ENCODE measurements around the gene ADAMTSL2.

The ADAMTSL2 gene

DNA sequence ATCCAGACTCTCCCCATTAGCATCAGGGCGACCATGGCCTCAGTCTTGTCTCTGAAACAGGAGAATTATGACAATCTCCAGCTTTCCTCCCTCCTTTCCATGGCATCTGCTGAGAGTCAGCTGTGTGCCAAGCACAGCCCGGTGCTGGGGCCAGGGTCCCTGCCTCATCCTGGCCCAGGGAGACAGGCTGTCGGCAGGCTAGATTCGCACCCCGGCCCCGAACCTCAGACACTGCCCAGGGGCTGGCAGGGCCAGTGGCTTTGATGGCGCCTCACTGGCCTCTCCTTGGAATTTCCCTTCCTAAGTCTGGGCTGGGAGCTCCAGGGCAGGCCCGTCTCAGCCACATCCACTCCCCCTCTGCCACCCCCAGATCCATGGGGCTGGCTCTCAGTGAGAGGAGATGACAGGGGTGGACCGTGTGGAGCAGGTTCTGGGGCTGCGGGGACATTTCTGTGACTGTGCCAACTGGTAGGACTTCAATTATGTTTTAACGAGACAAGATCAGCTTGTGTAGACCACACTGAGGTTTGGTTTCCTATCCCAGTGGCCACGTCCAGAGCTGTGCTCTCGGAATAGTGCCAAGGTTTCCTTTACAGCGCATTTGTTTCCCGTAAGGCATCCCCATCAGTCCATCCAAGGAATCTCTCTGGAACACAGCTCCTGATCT is 59.2 kb downstream of the ADAMTSL2 start:
- in situ Hi-C loops (cut with MboI; ENCODE audit: low sequenced_read_pairs, unreplicated experiment), result no loop called here
- TF ChIP-seq, protein P1, sequence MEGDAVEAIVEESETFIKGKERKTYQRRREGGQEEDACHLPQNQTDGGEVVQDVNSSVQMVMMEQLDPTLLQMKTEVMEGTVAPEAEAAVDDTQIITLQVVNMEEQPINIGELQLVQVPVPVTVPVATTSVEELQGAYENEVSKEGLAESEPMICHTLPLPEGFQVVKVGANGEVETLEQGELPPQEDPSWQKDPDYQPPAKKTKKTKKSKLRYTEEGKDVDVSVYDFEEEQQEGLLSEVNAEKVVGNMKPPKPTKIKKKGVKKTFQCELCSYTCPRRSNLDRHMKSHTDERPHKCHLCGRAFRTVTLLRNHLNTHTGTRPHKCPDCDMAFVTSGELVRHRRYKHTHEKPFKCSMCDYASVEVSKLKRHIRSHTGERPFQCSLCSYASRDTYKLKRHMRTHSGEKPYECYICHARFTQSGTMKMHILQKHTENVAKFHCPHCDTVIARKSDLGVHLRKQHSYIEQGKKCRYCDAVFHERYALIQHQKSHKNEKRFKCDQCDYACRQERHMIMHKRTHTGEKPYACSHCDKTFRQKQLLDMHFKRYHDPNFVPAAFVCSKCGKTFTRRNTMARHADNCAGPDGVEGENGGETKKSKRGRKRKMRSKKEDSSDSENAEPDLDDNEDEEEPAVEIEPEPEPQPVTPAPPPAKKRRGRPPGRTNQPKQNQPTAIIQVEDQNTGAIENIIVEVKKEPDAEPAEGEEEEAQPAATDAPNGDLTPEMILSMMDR (IDR thresholded peaks at IDR 0.05; ENCODE audit: borderline replicate concordance, control extremely low read depth, extremely low read depth, insufficient read depth, missing control alignments), result no peak
- no peak for DNase-seq (ENCODE audit: low spot score)

DNA sequence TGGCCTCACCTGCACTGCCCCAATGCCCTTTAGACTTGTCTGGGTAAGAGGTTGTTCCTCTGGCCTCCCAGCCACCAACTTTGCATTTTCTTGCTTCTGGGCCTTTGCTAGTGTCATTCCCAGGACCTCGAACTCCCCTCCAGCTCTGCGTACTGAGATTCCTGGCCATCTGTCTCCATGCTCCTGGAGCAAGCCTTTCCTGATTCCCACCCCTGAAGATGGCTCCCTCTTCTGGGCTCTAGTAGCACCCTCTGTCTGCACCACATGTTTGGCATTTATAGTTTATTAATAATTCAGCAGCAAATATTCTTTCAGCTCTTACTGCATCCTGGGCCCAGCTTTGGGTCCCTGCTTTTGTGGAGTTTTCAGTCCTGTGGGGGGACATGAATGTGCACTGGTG is 59.8 kb downstream of the ADAMTSL2 start:
- in situ Hi-C loops (cut with MboI; ENCODE audit: low sequenced_read_pairs, unreplicated experiment), result no loop called here
- TF ChIP-seq, protein P1 (IDR thresholded peaks at IDR 0.05; ENCODE audit: borderline replicate concordance, control extremely low read depth, extremely low read depth, insufficient read depth, missing control alignments), result no peak
- no peak for DNase-seq (ENCODE audit: low spot score)

DNA sequence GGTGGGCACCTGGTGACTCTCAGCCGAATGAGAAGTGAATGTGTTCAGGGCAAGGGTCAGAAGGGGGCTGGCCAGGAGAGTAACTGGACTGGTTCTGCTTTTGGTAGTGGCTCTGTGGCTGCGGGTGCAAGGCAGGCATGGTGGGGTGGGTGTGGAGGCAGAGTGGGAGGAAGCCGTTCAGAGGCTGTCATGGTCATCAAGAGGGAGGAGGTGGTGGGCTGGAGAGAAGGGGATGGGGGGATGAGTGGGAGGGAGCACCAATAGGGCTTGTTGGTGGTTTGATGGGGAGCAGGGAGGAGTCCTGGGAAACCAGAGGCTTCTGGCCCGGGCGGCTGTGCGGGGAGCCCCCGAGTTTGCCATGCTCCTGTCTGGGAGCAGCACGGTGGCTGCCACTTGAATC is 61.4 kb downstream of the ADAMTSL2 start:
- in situ Hi-C loops (cut with MboI; ENCODE audit: low sequenced_read_pairs, unreplicated experiment), result no loop called here
- TF ChIP-seq, protein P1 (IDR thresholded peaks at IDR 0.05; ENCODE audit: borderline replicate concordance, control extremely low read depth, extremely low read depth, insufficient read depth, missing control alignments), result no peak
- DNase-seq (ENCODE audit: low spot score), result no peak

DNA sequence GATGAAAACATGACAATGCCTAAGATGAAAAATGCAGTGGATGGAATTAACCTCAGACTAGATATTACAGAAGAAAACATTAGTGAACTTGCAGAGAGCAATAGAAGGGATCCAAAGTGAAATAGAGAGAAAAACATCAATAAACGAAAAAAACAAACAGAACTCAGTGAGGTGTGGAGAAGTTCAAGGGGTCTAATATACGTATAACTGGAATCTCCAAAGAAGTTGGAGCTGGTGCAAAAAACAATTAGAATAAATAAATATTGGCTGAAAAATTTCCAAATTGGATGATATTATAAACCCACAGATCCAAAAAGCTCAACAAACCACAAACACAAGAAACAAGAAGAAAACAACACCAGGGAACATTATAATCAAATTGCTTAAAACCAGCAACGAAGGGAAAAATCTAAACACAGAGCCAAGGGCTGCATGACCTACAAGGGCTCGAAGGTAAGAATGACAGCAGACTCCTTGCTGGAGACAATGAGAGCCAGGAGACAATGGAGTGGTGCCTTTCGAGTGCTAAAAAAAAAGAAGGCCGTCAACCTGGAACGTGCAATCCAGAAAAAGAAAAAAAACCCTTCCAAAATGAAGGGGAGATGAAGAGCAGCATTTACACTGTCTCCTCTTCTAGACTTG is 62.9 kb downstream of the ADAMTSL2 start:
- TF ChIP-seq, protein P1 (IDR thresholded peaks at IDR 0.05; ENCODE audit: borderline replicate concordance, control extremely low read depth, extremely low read depth, insufficient read depth, missing control alignments), result no peak
- in situ Hi-C loops (cut with MboI; ENCODE audit: low sequenced_read_pairs, unreplicated experiment), result no loop called here
- DNase-seq (ENCODE audit: low spot score), result no peak

DNA sequence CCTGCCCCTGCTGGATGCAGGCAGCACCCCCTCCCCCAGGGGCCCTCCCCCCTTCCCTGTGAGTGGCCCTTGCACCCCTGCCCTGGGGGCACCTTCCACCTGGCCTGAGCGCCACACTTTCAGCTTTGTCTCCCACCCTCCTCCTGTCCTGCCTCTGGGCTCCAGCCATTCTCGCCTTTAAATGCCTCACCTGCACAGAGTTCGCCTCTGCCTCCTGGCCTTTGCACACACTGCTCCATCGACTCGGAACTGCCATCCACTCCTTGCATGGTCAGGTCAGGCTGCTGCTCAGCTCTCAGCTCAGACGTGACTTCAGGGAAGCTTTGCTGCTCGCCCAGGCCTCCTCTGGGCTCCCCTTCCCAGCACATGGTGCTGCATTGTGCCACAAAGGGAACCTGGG is 64.5 kb downstream of the ADAMTSL2 start:
- TF ChIP-seq, protein P1 (IDR thresholded peaks at IDR 0.05; ENCODE audit: borderline replicate concordance, control extremely low read depth, extremely low read depth, insufficient read depth, missing control alignments), result no peak
- in situ Hi-C loops (cut with MboI; ENCODE audit: low sequenced_read_pairs, unreplicated experiment), result no loop called here
- DNase-seq (ENCODE audit: low spot score), result no peak

DNA sequence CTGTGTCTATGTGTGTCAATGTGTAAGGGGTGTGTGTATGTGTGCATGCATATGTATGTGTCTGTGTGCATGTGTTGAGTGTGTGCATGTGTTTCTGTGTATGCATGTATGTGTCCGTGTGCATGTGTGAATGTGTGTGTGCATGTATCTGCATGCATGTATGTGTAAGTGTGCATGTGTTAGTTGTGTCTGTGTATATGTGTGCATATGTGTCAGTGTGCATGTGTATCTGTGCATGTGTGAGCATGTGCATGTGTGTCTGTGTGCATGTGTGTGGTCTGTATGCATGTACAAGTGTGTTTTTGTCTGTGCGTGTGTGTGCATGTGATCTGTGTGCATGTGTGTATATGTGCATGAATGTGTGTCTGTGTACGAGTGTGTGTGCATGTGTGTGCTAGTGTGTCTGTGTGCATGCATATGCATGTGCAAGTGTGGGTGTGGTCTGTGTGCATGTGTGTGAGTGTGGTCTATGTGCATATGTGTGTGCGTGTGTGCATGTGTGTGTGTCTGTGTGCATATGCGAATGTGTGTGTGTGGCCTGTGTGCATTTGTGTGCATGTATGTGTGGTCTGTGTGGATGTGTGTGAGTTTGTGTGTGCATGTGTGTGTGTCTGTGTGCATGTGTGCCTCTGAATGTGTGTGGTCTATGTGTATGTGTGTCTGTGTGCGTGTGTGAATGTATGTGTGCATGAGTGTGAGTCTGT is 65.1 kb downstream of the ADAMTSL2 start:
- in situ Hi-C loops (cut with MboI; ENCODE audit: low sequenced_read_pairs, unreplicated experiment), result no loop called here
- DNase-seq (ENCODE audit: low spot score), result no peak
- TF ChIP-seq, protein P1 (IDR thresholded peaks at IDR 0.05; ENCODE audit: borderline replicate concordance, control extremely low read depth, extremely low read depth, insufficient read depth, missing control alignments), result no peak
